OCI-LY1 (cell line): ENCODE results near the gene ARHGAP32.

Source experiments
- EZH2 ChIP-seq: fragments of 200-600 bp; sonication (generic), shearing (Covaris generic); IDR thresholded peaks from 2 replicates; pipeline ENCODE4 v1.8.0; 2017; ENCODE audit warnings: borderline replicate concordance, mixed run types, mild to moderate bottlenecking, antibody characterized with exemption, low read length, moderate library complexity, mixed read lengths
- TF ChIP-seq, protein P1 (sequence below): fragments of 200-600 bp; sonication (generic), shearing (Covaris generic); IDR thresholded peaks from 2 replicates; pipeline ENCODE4 v1.5.1; 2017; ENCODE audit warnings: mild to moderate bottlenecking, antibody characterized with exemption, low read length, moderate library complexity, mixed read lengths

- TF ChIP-seq, protein P1, sequence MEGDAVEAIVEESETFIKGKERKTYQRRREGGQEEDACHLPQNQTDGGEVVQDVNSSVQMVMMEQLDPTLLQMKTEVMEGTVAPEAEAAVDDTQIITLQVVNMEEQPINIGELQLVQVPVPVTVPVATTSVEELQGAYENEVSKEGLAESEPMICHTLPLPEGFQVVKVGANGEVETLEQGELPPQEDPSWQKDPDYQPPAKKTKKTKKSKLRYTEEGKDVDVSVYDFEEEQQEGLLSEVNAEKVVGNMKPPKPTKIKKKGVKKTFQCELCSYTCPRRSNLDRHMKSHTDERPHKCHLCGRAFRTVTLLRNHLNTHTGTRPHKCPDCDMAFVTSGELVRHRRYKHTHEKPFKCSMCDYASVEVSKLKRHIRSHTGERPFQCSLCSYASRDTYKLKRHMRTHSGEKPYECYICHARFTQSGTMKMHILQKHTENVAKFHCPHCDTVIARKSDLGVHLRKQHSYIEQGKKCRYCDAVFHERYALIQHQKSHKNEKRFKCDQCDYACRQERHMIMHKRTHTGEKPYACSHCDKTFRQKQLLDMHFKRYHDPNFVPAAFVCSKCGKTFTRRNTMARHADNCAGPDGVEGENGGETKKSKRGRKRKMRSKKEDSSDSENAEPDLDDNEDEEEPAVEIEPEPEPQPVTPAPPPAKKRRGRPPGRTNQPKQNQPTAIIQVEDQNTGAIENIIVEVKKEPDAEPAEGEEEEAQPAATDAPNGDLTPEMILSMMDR = no peak
- TF ChIP-seq EZH2 = no peak
Observed at GRCh38 chr11:128941573-128942271, 250.4 kb downstream of the ARHGAP32 start.
